ENCODE results near the gene SGF29.
"Not testable (repeated sequence)": the region's sequence is repeated elsewhere in the genome, so short reads cannot be mapped to it uniquely, and the experiment has no call there.

Gene SGF29

DNA sequence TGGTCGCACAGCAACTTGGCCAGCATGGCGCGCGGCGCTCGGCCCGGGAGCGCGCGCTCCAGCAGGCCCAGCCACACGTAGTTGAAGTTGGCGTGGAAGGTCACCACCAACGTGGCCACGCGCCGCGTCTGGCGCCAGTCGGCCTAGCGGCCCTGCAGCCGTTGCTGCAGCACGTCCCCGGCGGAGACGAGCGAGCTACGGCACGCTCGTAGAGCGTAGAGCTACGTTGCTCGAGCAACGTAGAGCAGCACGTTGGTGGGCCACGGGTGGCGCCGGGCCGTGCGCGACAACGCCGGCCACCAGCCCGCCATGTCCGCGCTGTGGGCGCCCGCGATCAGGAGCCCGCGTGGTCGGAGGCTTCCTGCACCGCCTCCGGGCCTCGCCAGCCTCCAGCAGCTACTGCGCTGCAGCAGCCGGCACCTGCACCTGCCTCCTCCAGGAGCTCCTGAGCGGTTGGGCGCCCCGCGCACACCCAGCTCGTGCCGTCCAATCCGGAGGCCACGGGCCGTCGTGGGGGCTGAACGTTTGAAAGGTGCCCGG is 69.5 kb downstream of the SGF29 start:
- H3K4me3 ChIP-seq (IDR thresholded peaks at IDR 0.05; ENCODE audit: insufficient read depth, low read depth, low read length), result no peak overlapping the region
- H2AFZ ChIP-seq (ENCODE audit: low read depth), result peak overlapping the region; percentile 76
- no peaks in the 10 kb centered on the region for H3K27me3 ChIP-seq (ENCODE audit: insufficient read depth, low read depth)
- peaks cover 13% of the 10 kb centered on the region for H3K4me1 ChIP-seq (ENCODE audit: low read depth, poor library complexity, severe bottlenecking)
- TF ChIP-seq, protein P1, sequence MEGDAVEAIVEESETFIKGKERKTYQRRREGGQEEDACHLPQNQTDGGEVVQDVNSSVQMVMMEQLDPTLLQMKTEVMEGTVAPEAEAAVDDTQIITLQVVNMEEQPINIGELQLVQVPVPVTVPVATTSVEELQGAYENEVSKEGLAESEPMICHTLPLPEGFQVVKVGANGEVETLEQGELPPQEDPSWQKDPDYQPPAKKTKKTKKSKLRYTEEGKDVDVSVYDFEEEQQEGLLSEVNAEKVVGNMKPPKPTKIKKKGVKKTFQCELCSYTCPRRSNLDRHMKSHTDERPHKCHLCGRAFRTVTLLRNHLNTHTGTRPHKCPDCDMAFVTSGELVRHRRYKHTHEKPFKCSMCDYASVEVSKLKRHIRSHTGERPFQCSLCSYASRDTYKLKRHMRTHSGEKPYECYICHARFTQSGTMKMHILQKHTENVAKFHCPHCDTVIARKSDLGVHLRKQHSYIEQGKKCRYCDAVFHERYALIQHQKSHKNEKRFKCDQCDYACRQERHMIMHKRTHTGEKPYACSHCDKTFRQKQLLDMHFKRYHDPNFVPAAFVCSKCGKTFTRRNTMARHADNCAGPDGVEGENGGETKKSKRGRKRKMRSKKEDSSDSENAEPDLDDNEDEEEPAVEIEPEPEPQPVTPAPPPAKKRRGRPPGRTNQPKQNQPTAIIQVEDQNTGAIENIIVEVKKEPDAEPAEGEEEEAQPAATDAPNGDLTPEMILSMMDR (conservative IDR thresholded peaks at IDR 0.05; ENCODE audit: low read depth, low read length), result no peak
- H3K9ac ChIP-seq, result peak overlapping the region; percentile 86
- peak overlapping the region; percentile 64 for H3K27ac ChIP-seq
- H3K79me2 ChIP-seq (ENCODE audit: insufficient read depth, low read depth), result peaks cover 15% of the 10 kb centered on the region; the same call in 1 of the 2 replicates
- H4K20me1 ChIP-seq (ENCODE audit: insufficient read depth), result no peaks in the 10 kb centered on the region
- H3K4me2 ChIP-seq, result peak overlapping the region; percentile 42; the same call in 1 of the 2 replicates
- H3K36me3 ChIP-seq (ENCODE audit: insufficient read depth), result no peaks in the 10 kb centered on the region; the same call in none of the 2 replicates

DNA sequence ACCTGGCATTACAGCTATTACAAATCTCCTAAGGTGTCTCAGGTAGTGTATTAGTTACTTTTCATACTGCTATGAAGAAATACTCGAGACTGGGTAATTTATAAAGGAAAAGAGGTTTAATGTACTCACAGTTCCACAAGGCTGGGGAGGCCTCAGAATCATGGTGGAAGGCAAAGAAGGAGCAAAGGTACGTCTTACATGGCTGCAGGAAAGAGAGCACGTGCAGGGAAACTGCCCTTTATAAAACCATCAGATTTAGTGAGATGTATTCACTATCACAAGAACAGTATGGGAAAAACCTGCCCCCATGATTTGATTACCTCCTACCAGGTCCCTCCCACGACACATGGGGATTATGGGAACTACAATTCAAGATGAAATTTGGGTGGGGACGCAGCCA is 77.2 kb downstream of the SGF29 start:
- not testable (repeated sequence) for H3K4me3 ChIP-seq (IDR thresholded peaks at IDR 0.05; ENCODE audit: insufficient read depth, low read depth, low read length); H3K27me3 ChIP-seq (ENCODE audit: insufficient read depth, low read depth); H2AFZ ChIP-seq (ENCODE audit: low read depth); H3K36me3 ChIP-seq (ENCODE audit: insufficient read depth); H3K79me2 ChIP-seq (ENCODE audit: insufficient read depth, low read depth); H3K4me1 ChIP-seq (ENCODE audit: low read depth, poor library complexity, severe bottlenecking); H3K27ac ChIP-seq; H3K9ac ChIP-seq; H4K20me1 ChIP-seq (ENCODE audit: insufficient read depth); H3K4me2 ChIP-seq

DNA sequence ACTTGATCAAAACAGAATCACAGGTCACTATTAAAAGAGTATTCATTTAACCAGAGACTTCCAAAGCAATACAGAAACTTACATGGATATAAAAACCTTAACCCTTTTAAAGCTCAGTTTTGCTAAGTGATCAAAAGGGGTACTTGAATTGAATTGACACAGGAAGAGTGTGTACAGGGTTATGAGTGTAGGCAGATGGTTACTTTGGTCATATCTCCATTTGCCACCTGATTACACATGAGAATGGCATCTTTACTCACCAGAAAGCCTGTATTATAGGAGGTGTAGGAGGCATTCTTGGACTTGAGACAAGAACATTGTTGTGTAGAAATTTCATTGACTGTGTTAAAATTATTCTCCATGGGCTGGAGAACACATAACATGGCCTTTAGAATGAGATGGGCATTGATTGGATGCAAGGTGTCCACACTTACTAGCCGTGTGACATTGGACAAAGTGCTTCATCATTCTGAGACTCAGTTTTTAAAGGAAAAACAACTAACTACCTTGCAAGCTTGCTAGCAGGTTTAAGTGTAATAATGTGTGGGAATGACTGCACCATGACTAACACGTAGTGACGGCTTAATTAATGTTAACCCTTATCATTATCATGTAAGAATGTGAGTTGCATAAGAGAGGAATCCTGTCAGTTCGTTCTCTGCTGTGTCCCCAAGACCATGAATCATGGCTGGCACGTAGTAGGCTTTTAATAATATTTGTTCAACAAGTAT is 82.5 kb downstream of the SGF29 start:
- H3K27ac ChIP-seq; H3K4me2 ChIP-seq; H4K20me1 ChIP-seq (ENCODE audit: insufficient read depth); H3K79me2 ChIP-seq (ENCODE audit: insufficient read depth, low read depth); H3K27me3 ChIP-seq (ENCODE audit: insufficient read depth, low read depth); H2AFZ ChIP-seq (ENCODE audit: low read depth); H3K36me3 ChIP-seq (ENCODE audit: insufficient read depth); H3K9ac ChIP-seq; H3K4me3 ChIP-seq (IDR thresholded peaks at IDR 0.05; ENCODE audit: insufficient read depth, low read depth, low read length): not testable (repeated sequence)
- peaks cover 30% of the 10 kb centered on the region for H3K4me1 ChIP-seq (ENCODE audit: low read depth, poor library complexity, severe bottlenecking)

DNA sequence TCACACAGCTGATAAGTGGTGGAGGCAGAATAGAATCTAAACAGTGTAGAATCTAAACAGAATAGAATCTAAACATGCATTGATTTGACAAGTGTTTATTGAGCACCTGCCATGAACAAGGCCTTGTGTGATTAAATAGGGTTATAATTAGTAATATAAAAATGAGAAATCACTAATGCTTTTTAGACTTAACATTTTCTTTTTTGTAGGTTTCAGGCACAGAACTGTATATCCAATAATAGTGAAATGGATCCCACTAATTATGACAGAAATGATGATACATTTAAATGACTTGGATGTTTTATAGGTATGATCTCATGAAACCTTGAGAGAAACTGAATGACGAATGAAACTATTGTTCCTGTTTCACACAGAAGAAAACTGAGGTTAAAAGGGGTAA is 84.0 kb downstream of the SGF29 start, which contains the start of gene NPIPB8:
TSS of gene NPIPB8 (plus strand) at position 301 of the 400 bp plus-strand sequence. CDS start 296 bp downstream, outside the sequence.
- not testable (repeated sequence) for H3K4me3 ChIP-seq (IDR thresholded peaks at IDR 0.05; ENCODE audit: insufficient read depth, low read depth, low read length); H3K36me3 ChIP-seq (ENCODE audit: insufficient read depth); H3K27ac ChIP-seq; H3K4me2 ChIP-seq; H4K20me1 ChIP-seq (ENCODE audit: insufficient read depth); H3K9ac ChIP-seq; H3K27me3 ChIP-seq (ENCODE audit: insufficient read depth, low read depth); H3K79me2 ChIP-seq (ENCODE audit: insufficient read depth, low read depth); H2AFZ ChIP-seq (ENCODE audit: low read depth)
- peaks cover 30% of the 10 kb centered on the region for H3K4me1 ChIP-seq (ENCODE audit: low read depth, poor library complexity, severe bottlenecking)

DNA sequence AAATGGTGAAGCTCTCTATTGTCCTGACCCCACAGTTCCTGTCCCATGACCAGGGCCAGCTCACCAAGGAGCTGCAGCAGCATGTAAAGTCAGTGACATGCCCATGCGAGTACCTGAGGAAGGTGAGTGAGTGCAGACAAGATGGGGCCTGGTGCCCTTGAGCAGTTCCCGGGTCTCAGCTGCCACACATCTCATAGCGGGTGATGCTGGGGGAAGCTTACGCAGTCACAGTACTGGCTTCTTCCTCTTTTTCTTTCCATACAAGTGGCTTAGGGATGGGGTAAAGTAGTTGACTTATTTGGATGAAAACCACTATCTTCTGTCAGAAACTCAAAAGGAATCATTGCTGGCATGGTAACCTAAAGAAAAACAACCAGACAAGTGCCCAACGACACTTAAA is 84.6 kb downstream of the SGF29 start:
- not testable (repeated sequence) for H3K27ac ChIP-seq; H2AFZ ChIP-seq (ENCODE audit: low read depth); H4K20me1 ChIP-seq (ENCODE audit: insufficient read depth); H3K79me2 ChIP-seq (ENCODE audit: insufficient read depth, low read depth); H3K36me3 ChIP-seq (ENCODE audit: insufficient read depth); H3K4me2 ChIP-seq; H3K27me3 ChIP-seq (ENCODE audit: insufficient read depth, low read depth); H3K9ac ChIP-seq; H3K4me3 ChIP-seq (IDR thresholded peaks at IDR 0.05; ENCODE audit: insufficient read depth, low read depth, low read length)
- peaks cover 30% of the 10 kb centered on the region for H3K4me1 ChIP-seq (ENCODE audit: low read depth, poor library complexity, severe bottlenecking)

DNA sequence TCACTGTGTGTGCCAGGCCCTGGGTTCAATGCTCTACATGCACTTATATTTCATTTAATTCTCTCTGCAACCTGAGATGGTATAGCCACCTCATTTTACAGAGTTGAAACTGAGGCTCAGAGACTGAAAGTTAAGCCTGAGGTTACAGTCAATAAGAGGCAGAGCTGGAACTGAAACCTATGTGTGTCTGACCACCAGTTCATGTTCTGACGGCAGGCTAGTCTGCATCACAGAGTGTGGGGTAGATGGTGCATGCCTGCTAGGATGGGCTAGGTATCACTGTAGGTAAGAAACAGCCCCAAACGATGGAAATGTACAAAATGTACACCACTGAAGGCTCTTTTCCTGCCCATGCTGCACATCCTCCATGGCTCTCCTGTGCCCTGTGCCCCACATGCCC is 86.2 kb downstream of the SGF29 start:
- not testable (repeated sequence) for H3K36me3 ChIP-seq (ENCODE audit: insufficient read depth); H3K9ac ChIP-seq; H3K27ac ChIP-seq; H3K79me2 ChIP-seq (ENCODE audit: insufficient read depth, low read depth); H3K4me3 ChIP-seq (IDR thresholded peaks at IDR 0.05; ENCODE audit: insufficient read depth, low read depth, low read length); H2AFZ ChIP-seq (ENCODE audit: low read depth); H4K20me1 ChIP-seq (ENCODE audit: insufficient read depth); H3K27me3 ChIP-seq (ENCODE audit: insufficient read depth, low read depth)
- Histone ChIP-seq H3K4me2 (peak overlapping the region; percentile 94), H3K4me1 (ENCODE audit: low read depth, poor library complexity, severe bottlenecking) (peaks cover 30% of the 10 kb centered on the region)

Measured in KMS-11 (cell line).